HepG2 (cell line): Measurements from ENCODE around the gene B3GNT9. TPM values are rescaled to one million over a fixed set of nuclear protein-coding genes. Genes with fewer than 3 reads are reported as not detected.

Source experiments
- ARID5B ChIP-seq: IDR thresholded peaks from 2 replicates; pipeline ENCODE4 v1.4.0; 2020; ENCODE audit warnings: mild to moderate bottlenecking, missing genetic modification reagents
- ELK4 ChIP-seq: sonication (generic); formaldehyde crosslinking; IDR thresholded peaks from 2 replicates; pipeline ENCODE4 v1.9.0; 2021; ENCODE audit warnings: missing genetic modification reagents, borderline replicate concordance
- HDAC6 ChIP-seq: fragments of 200-600 bp; sonication (generic); IDR thresholded peaks from 2 replicates; pipeline ENCODE4 v1.7.0; 2017; ENCODE audit warnings: mild to moderate bottlenecking, antibody characterized with exemption, low read length, low read depth
- MEF2D ChIP-seq: sonication (generic); formaldehyde crosslinking; IDR thresholded peaks from 2 replicates; pipeline ENCODE4 v1.5.1; 2020; ENCODE audit warnings: mild to moderate bottlenecking, missing genetic modification reagents
- SNAI1 ChIP-seq: sonication (generic); formaldehyde crosslinking; IDR thresholded peaks from 2 replicates; pipeline ENCODE4 v1.5.0; 2020; ENCODE audit warnings: mild to moderate bottlenecking, missing genetic modification reagents, borderline replicate concordance
- TBL1XR1 ChIP-seq: fragments of 150-350 bp; IDR thresholded peaks from 2 replicates; pipeline ENCODE4 v1.6.1; 2014; ENCODE audit warnings: borderline replicate concordance, low read length; ENCODE audit not compliant: partially characterized antibody
- TFE3 ChIP-seq: IDR thresholded peaks from 2 replicates; pipeline ENCODE4 v1.6.1; 2016
- TIGD3 ChIP-seq: sonication (generic); formaldehyde crosslinking; IDR thresholded peaks from 2 replicates; pipeline ENCODE4 v1.5.1; 2020; ENCODE audit warnings: mild to moderate bottlenecking, missing genetic modification reagents, borderline replicate concordance
- ZBTB10 ChIP-seq: sonication (generic); formaldehyde crosslinking; IDR thresholded peaks from 2 replicates; pipeline ENCODE4 v1.4.0; 2020; ENCODE audit warnings: missing genetic modification reagents, borderline replicate concordance
- ZNF629 ChIP-seq: sonication (generic); formaldehyde crosslinking; conservative IDR thresholded peaks from 2 replicates; pipeline ENCODE4 v1.5.0; 2020; ENCODE audit warnings: missing genetic modification reagents
- ZSCAN29 ChIP-seq: sonication (generic); formaldehyde crosslinking; conservative IDR thresholded peaks from 2 replicates; pipeline ENCODE4 v1.4.0; 2020; ENCODE audit warnings: mild to moderate bottlenecking, missing genetic modification reagents
- polyA plus RNA-seq, 8 experiments: library from polyadenylated mRNA; depleted of rRNA in 3 of 8; stranded (reverse) in 7 of 8; unstranded in 1 of 8; fragments of >200 nt; fragmentation: Illumina TruSeq in 4 of 8; extraction: Trizol in 4 of 8; gene quantifications; 2 replicates each; pipeline versions ENCODE4 v1.2.1 to v1.2.3, GENCODE V29; 2011 to 2016; ENCODE audit warnings: low read depth in 4 of 8, missing spikeins in 1 of 8, mixed read lengths in 1 of 8; ENCODE audit not compliant: insufficient read depth in 1 of 8
- total RNA-seq, 5 experiments: library from RNA; depleted of rRNA; stranded (reverse); fragments of >200 nt; fragmentation: Illumina TruSeq; extraction: Trizol; gene quantifications; 2 replicates each; pipeline ENCODE4 v1.2.3, GENCODE V29; 2016; ENCODE audit warnings: low read depth in 1 of 5
- TF ChIP-seq, protein P1 (sequence below): sonication (generic); formaldehyde crosslinking; IDR thresholded peaks from 2 replicates; pipeline ENCODE4 v1.8.0; 2022; ENCODE audit warnings: low read depth, missing genetic modification reagents
- TF ChIP-seq, protein P2 (sequence below): fragments of 450-650 bp; IDR thresholded peaks from 2 replicates; pipeline ENCODE4 v1.6.1; 2017; ENCODE audit warnings: mild to moderate bottlenecking

B3GNT9 gene
- total and polyA plus RNA-seq, 2 of the 13 experiments (the other 11 are each of a cell fraction or from before 2014, with no cell fraction given), result 1.5 to 3.1 TPM

DNA sequence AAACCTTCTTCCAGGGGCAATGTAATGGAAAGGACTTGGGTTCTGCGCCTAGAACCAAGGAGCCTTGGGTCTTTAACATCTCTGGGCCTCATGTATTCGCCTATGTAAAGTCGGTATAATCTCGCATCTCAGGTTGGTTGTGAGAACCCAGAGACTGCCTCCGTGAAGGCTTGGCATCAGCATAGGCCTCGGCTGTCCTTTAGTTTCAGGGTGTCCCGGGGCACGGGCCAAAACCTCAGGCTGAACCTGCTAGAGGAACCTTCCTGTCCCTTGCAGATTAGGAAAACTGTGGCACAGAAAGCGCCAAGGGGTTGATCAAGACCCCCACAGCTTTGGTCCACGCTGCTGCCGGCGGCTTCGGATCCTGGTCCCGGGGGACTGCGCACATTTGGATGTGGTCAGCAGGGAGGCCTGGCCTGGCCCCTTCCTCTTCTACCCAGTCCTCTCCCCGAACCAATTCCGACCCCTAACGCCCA is 41.8 kb downstream of the B3GNT9 start (continued):
- TF ChIP-seq ZBTB10 (CRISPR knock-in tag), result peak; percentile 35; the same call in 1 of the 2 replicates
- TF ChIP-seq ZSCAN29 (CRISPR knock-in tag), result no peak
- TF ChIP-seq TFE3 (CRISPR knock-in tag), result no peak
- TF ChIP-seq ELK4, result no peak
- TF ChIP-seq MEF2D (CRISPR knock-in tag), result no peak
- 0 out of 2 replicates have a peak, but pooled peaks have one; percentile 17 for TF ChIP-seq SNAI1 (CRISPR knock-in tag)
- TF ChIP-seq, protein P1, sequence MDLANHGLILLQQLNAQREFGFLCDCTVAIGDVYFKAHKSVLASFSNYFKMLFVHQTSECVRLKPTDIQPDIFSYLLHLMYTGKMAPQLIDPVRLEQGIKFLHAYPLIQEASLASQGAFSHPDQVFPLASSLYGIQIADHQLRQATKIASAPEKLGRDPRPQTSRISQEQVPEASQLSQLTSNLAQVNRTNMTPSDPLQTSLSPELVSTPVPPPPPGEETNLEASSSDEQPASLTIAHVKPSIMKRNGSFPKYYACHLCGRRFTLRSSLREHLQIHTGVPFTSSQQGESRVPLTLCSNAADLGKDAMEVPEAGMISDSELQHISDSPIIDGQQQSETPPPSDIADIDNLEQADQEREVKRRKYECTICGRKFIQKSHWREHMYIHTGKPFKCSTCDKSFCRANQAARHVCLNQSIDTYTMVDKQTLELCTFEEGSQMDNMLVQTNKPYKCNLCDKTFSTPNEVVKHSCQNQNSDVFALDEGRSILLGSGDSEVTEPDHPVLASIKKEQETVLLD (CRISPR knock-in tag), result no peak
- TF ChIP-seq TBL1XR1, result peak; percentile 1
- no peak for TF ChIP-seq HDAC6
- TF ChIP-seq TIGD3, result no peak
- TF ChIP-seq ZNF629 (CRISPR knock-in tag), result 0 out of 2 replicates have a peak, but pooled peaks have one; percentile 6
- TF ChIP-seq, protein P2, sequence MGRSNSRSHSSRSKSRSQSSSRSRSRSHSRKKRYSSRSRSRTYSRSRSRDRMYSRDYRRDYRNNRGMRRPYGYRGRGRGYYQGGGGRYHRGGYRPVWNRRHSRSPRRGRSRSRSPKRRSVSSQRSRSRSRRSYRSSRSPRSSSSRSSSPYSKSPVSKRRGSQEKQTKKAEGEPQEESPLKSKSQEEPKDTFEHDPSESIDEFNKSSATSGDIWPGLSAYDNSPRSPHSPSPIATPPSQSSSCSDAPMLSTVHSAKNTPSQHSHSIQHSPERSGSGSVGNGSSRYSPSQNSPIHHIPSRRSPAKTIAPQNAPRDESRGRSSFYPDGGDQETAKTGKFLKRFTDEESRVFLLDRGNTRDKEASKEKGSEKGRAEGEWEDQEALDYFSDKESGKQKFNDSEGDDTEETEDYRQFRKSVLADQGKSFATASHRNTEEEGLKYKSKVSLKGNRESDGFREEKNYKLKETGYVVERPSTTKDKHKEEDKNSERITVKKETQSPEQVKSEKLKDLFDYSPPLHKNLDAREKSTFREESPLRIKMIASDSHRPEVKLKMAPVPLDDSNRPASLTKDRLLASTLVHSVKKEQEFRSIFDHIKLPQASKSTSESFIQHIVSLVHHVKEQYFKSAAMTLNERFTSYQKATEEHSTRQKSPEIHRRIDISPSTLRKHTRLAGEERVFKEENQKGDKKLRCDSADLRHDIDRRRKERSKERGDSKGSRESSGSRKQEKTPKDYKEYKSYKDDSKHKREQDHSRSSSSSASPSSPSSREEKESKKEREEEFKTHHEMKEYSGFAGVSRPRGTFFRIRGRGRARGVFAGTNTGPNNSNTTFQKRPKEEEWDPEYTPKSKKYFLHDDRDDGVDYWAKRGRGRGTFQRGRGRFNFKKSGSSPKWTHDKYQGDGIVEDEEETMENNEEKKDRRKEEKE, result no peak
- no peak for TF ChIP-seq ARID5B (CRISPR knock-in tag)
